ENCODE data around the gene ZNF578.

GRCh38 chr19:52535771-52536447, 82.6 kb downstream of the ZNF578 start:
- TF ChIP-seq, protein P1, sequence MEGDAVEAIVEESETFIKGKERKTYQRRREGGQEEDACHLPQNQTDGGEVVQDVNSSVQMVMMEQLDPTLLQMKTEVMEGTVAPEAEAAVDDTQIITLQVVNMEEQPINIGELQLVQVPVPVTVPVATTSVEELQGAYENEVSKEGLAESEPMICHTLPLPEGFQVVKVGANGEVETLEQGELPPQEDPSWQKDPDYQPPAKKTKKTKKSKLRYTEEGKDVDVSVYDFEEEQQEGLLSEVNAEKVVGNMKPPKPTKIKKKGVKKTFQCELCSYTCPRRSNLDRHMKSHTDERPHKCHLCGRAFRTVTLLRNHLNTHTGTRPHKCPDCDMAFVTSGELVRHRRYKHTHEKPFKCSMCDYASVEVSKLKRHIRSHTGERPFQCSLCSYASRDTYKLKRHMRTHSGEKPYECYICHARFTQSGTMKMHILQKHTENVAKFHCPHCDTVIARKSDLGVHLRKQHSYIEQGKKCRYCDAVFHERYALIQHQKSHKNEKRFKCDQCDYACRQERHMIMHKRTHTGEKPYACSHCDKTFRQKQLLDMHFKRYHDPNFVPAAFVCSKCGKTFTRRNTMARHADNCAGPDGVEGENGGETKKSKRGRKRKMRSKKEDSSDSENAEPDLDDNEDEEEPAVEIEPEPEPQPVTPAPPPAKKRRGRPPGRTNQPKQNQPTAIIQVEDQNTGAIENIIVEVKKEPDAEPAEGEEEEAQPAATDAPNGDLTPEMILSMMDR (IDR thresholded peaks at IDR 0.05), result peak in 2 of 5 experiments; percentile 17 to 24
- TF ChIP-seq POLR2A (IDR thresholded peaks at IDR 0.05), result peak; percentile 28
- TF ChIP-seq EP300 (IDR thresholded peaks at IDR 0.05; ENCODE audit: low read depth), result no peak
- TF ChIP-seq POLR2AphosphoS5 (IDR thresholded peaks at IDR 0.05), result peak in 1 of 3 donors; percentile 57

Data from transverse colon (tissue), 4 donors.